GM10266 (cell line): ENCODE results near the gene COL5A1.

ENCODE experiments used
- DNase-seq: peaks from one replicate; pipeline ENCODE4 v3.0.0; 2012; ENCODE audit errors: extremely low spot score
- TF ChIP-seq, protein P1 (sequence below): IDR thresholded peaks from 2 replicates; pipeline ENCODE4 v1.5.1; 2012; ENCODE audit warnings: mild to moderate bottlenecking, low read depth; ENCODE audit not compliant: control insufficient read depth, insufficient read depth; ENCODE audit errors: missing control alignments

The COL5A1 gene

GRCh38 chr9:134719331-134719730, 77.7 kb downstream of the COL5A1 start:
- TF ChIP-seq, protein P1, sequence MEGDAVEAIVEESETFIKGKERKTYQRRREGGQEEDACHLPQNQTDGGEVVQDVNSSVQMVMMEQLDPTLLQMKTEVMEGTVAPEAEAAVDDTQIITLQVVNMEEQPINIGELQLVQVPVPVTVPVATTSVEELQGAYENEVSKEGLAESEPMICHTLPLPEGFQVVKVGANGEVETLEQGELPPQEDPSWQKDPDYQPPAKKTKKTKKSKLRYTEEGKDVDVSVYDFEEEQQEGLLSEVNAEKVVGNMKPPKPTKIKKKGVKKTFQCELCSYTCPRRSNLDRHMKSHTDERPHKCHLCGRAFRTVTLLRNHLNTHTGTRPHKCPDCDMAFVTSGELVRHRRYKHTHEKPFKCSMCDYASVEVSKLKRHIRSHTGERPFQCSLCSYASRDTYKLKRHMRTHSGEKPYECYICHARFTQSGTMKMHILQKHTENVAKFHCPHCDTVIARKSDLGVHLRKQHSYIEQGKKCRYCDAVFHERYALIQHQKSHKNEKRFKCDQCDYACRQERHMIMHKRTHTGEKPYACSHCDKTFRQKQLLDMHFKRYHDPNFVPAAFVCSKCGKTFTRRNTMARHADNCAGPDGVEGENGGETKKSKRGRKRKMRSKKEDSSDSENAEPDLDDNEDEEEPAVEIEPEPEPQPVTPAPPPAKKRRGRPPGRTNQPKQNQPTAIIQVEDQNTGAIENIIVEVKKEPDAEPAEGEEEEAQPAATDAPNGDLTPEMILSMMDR, result no peak
- no peak for DNase-seq

GRCh38 chr9:134720136-134720753, 78.6 kb downstream of the COL5A1 start:
- TF ChIP-seq, protein P1, result no peak
- DNase-seq, result no peak

DNA sequence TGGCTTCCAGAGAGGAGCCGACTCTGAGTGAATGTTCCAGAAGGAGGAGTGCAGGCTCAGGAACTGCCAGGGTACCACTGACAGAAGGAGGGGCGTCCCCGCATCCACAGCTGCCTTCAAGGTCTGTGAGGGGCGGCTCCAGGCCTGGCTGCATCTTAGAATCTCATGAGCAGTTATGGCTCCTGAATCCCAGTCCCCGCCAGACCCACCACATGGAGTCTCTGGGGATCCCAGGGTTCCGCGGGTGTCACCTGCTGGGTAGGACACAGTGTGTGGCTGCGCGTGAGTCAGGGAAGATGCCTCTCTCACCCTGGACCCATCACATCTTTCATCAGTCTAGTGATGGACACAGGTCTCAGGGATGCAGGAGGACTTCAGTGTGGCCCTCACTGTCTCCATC, 79.2 kb downstream of the COL5A1 start:
- DNase-seq, result no peak
- TF ChIP-seq, protein P1, result no peak

- TF ChIP-seq, protein P1, result no peak
- DNase-seq, result no peak
These were observed 79.7 kb downstream of the COL5A1 start for GRCh38 chr9:134721344-134721743.

DNA sequence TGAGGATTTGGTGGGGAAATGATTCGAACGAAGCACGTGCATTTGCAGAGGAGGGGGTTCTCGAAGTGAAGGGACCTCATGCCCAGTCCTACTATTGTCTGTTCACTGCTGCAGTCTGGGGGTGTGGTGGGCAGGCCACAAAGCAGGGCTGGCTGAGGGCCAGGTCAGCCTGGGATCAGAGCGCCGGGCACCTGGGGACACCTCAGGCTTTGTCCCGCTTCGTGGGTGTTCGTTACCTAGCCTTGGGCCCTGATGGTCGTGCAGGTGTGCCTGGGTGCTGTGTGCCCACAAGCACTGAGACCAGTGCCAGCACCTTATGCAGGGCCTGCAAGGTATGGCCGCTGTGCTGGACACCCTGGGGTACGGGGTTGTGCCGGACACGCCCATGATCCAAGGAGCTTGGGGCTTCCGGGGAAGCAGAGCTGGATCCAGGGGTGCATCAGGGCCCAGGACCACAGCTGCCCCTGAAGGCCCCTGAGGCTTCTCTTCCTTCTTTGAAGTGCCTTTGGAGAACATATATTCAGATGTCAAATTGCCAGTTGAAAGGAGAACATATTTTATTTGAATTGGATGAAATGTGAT, 80.6 kb downstream of the COL5A1 start:
- TF ChIP-seq, protein P1, result no peak
- no peak for DNase-seq

DNA sequence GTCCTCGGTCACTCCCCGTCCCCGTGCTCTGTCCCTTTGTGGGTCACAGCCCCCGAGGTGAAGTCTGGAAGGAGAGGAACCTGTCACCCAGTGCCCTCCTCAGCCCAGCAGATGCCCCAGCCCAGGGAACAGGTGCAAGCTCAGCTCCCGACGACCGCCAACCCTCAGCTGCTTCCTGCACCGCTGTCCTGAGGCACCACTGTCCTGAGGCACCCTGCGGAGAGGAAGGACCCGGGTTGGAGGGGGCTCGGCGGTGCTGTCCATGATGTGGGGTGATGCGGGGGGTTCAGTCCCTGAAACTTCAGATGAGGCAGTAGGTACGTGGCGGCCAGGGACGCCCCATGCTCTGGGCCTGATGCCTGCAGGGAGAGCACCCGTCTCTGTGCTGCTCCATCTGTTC, 81.4 kb downstream of the COL5A1 start:
- TF ChIP-seq, protein P1, result no peak

DNA sequence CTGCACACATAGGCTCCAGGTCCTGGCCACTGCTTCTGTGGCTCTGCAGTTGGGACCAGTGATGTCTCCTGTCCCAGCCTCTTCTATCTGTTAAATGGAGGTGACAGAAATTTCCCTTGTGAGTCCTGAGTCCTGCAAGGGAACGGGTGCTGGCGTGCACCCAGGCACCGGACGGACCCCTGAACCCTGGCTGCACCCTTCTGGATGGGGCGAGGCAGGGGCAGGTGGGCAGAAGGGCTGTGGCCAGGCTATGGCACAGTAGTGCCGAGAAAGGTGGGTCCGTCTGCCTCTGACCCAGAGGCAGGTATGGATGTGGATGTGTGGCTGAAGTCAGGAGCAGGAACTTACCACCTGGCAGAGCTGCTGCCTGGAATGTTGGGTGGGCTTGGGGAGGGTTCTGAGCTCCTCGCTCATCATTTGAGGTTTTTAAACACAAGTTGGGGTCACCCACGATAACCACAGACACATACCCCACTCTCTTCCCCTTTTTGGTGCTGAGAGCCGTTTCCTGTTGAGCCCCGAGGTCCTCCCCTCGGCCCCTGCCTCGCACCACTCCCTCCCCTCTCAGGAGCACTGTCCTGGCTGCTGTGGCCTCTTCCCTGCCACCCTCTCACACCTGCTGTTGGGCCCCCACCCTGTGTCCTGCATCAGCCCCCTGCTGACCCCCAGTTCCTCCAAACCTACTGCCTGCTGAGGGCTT, 82.0 kb downstream of the COL5A1 start:
- TF ChIP-seq, protein P1, result no peak
- DNase-seq, result no peak

More for the DNA sequence above, 81.4 kb downstream of the COL5A1 start:
- DNase-seq, result no peak
